HG03139 (cell line): Measurements from ENCODE around the gene ADAP2.
"Not testable (repeated sequence)": the region's sequence is repeated elsewhere in the genome, so short reads cannot be mapped to it uniquely, and the experiment has no call there.

Experiments used
- ATAC-seq: cut with Tn5 transposase; IDR thresholded peaks from one replicate; pipeline ENCODE4 v1.9.1; 2021; ENCODE audit not compliant: unreplicated experiment

ADAP2 gene, protein sequence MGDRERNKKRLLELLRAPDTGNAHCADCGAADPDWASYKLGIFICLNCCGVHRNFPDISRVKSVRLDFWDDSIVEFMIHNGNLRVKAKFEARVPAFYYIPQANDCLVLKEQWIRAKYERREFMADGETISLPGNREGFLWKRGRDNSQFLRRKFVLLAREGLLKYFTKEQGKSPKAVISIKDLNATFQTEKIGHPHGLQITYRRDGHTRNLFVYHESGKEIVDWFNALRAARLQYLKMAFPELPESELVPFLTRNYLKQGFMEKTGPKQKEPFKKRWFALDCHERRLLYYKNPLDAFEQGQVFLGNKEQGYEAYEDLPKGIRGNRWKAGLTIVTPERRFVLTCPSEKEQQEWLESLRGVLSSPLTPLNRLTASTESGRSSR

DNA sequence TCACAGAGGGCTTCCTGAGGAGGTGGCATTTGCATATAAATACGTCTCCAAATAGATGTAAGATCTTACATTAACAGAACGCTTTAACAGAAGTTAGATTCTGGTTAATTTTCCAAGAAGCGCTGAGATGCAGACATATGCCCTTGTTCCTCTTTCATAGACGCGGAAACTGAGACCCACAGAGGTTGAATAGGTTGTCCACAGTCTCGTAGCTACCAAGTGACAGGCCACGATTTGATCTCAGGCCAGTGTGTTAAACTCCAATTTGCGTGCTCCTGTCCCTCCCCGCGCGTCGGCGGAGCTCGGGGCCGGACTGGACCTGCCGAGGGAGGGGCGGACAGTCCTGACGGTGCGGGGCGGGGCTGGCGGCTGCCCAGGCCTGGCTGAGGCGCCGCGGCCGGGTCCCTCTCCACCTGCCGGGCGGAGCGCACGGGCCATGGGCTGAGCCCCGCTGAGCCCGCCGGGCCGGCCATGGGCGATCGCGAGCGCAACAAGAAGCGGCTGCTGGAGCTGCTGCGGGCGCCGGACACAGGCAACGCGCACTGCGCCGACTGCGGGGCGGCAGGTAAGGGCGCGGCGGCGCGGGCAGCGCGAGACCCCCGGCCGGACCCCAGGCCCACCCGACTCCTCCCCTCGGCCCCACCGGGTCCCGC is at the start of gene ADAP2:
TSS of gene ADAP2 (plus strand) at position 402 of the 653 bp plus-strand sequence. CDS start at position 472, 70 bp downstream.
- no peak for ATAC-seq

DNA sequence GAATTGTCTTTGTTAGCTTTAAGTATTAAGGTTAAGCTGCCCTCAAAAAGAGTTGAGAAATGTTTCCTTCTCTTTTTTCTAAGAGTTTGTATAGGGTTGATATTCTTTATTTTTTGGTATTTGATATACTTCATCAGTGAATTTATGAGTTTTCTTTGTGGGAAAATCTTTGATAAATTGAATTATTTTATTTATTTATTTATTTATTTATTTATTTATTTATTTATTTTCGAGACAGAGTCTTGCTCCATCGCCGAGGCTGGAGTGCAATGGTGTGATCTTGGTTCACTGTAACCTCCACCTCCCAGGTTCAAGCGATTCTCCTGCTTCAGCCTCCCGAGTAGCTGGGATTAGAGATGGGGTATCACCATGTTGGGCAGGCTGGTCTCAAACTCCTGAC is 35.6 kb upstream of the ADAP2 start:
- no peak for ATAC-seq

DNA sequence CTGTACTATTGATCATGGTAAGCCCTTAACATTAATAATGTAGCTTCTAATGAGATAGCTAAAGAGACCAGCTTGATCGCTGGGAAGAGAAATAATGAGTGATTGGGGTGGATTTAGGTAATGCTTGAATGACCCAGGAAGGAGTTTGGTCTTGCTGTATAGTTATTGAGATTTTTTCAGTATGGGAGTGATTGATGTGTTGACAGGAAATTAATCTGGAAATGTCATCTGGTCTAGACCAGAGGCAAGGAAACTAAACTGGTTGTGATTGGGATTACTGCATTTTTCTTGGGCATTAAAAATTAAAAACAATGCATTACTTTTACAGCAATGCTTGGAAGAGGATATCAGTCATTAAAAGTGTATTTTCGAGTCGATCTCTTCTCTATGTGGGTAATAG is 27.5 kb upstream of the ADAP2 start:
- ATAC-seq, result no peak

DNA sequence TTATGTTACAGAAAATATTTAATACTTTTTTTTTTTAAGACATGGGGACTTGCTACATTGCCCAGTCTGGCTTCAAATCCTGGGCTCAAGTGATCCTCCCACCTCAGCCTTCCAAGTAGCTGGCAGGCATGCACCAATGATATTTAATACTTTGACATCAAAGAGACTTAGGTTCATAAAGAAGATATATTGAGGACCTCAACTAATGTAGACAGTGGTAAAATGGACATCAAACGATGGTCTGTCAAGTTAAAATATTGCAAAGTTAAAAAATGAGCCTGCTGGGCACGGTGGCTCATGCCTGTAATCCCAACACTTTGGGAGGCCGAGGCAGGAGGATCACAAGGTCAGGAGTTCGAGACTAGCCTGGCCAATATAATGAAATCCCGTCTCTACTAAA is 24.4 kb upstream of the ADAP2 start:
- no peak for ATAC-seq

DNA sequence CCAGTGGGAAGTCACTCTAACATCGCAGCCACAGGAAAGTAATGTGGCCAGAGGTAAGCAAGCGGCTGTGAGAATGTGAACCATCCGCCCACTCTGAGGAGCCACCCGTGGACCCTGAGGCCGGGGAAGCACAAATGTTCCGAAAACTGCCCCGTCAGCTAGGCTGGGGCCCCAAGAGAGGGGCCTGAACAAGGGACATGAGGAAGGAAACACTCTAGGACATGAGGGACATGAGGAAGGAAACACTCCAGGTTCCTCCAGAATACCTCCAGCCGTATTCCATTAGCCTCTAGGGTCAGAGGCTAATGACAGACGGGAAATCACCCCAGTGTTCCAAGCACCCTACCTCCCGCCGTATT is 16.0 kb upstream of the ADAP2 start:
- ATAC-seq, result no peak

DNA sequence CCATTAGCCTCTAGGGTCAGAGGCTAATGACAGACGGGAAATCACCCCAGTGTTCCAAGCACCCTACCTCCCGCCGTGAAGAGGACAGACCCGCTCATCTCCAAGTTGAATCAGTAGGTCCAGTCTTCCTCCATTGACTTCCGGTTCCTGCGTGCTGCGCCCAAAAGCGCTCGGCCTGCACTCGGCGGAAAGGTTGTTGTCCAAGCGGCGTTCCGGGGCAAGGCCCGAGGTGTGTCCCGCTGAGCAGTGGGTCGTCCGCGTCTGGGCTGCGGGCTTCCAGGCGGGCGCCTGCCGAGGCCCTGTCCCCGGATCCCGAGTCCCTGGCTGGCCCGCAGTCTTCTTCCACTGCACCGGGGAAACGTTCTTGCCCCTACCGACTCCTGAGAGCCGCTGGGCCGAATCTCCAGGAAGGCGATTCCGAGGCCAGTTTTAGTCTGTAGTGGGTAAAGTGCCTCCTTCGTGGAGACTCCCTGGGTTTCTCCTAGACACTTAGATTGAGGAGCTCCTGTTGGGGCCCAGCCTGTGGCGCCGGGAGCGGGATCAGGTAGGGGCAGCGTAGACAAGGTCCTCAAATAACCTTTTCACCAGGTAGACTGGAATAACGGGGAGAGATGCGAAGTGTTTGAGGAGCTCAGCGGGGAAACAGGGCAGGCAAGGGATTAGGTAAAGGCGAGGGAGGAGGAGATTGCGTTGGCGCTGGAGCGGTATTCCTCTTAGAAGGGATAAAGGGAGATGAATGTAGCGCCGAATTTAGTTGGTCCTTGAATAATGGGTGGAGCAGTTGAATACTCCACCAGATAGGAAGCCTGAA is 15.4 kb upstream of the ADAP2 start, which contains the start of gene TEFM:
TSS of gene TEFM (minus strand) at position 138 of the 811 bp plus-strand sequence. CDS start at position 98, 40 bp downstream.
- ATAC-seq, result peak; percentile 70

DNA sequence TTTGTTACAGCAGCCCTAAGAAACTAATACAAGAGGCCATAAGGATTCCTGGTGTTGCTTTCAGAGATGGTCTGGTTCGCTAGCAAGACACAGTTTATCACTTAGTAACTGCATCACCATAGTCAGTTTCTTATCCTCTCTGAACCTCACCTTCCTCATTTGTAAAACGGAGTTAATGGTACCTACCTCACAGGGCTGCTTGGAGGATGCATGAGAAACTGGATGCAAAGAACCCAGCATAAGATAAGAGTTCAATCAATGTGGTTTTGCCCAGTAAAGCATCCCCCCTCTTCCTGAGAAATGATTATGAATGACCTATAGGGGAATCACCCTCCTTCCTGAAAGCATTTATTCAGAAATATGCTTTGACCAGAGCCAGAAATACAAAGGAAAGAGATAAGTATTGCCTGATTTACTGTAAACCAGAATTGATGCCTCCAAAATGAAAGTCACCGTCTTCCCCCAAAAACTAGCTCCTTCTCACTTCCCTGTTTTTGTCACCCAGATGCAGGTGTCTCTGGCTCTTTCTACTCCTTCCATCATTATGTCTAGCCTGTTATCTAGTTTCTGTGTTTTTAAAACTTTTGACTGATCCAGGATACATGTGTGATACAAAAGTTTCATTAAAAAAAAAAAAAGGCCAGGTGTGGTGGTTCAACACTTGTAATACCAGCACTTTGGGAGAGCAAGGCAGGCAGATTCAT is 12.9 kb upstream of the ADAP2 start:
- ATAC-seq, result no peak

DNA sequence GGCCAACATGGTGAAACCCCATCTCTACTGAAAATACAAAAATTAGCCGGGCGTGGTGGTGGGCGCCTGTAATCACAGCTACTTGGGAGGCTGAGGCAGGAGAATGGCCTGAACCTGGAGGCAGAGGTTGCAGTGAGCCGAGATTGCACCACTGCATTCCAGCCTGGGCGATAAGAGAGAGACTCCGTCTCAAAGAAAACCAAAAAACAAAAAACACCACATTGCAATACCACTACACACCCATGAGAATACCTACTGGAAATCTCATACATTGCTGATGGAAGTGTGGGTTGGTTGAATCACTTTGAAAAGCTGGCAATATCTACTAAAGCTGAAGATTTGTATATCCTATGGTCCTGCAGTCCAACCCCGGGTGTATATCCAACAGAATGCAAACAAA is 11.6 kb upstream of the ADAP2 start:
- ATAC-seq, result not testable (repeated sequence)

DNA sequence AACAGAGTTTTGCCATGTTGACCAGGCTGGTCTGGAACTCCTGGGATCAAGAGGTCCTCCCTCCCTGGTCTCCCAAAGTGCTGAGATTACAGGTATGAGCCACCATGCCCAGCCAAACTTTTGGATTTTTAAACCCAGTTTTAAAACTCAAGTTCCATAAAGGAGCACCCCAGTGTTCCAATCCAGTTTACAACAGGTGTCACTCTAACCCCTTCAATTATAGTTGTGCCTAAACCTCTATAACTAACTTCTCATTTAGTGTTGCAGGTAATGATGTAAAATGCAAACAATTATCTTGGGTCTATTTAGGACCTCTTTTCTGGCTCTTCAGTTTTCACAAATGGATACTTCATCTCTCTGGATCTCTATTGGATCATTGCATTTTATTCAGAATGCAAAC is 7.8 kb upstream of the ADAP2 start:
- ATAC-seq, result no peak

DNA sequence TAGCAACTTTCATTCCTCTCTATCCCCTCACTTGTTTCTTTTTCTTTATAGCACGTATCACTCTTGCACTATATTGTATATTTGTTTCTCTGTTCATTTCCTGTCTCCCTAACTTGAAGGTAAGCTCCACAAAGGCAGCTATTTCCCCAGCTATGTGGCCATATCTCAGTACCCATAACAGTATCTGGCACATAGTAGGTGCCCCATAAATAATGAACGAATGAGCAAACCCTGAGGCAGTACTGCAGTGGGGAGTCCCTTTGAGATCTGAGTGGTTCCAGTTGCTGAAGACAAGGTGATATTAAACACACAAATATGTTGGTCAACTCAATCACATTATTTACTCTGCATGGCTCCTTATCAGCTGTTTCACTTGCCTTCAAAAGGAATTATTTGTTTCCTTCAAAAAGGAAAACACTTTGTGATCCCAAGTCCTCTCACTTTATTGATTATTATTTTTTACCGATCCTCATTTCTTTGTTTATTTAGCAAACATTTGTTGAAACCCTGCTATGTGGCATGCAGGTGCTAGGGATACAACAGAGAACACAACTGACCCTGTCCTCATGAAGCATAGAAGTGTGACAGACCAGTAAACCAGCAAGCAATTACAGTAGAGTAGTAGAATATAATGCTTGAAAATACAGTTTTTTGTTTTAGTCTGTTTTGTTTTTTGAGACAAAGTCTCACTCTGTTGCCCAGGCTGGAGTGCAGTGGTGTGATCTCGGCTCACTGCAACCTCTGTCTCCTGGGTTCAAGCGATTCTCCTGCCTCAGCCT is 5.7 kb upstream of the ADAP2 start:
- ATAC-seq, result no peak

DNA sequence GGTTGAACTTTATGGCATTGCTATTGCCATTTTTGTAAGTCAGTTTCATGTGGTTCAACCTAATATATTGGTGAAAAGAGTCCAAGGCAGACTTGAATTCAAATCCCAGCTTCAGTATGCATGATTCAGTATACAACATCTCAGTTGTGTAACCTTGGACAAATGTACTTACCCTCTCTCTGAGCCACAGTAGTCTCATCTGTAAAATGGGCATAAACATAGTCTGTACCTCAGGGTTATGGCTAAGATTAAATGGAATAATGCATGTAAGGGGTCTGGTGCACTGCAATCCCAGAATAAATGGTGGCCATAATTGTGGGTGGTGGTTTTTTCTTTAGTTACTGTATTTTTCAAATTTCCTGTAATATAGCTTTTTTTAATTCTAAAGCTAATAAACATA is 4.7 kb upstream of the ADAP2 start:
- ATAC-seq, result no peak

DNA sequence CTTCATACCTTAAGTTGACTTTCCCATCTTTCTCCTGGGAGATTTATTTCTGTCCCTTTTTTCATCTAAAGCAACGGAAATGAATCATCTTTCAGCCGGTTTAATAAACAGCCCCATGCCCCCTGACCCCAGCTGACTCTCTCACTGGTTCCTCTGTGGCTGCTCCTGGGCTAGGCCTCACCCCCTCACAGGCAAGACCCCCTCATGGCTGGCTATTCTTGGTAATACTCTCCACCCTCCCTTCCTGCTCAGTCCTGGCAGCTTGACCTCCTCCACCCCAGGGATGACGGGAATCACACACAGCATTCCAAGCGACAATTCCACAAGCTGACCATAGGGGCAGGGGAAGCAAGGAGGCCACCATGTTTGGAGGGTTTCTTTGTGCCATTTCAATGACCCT is 1.5 kb upstream of the ADAP2 start:
- ATAC-seq, result no peak

DNA sequence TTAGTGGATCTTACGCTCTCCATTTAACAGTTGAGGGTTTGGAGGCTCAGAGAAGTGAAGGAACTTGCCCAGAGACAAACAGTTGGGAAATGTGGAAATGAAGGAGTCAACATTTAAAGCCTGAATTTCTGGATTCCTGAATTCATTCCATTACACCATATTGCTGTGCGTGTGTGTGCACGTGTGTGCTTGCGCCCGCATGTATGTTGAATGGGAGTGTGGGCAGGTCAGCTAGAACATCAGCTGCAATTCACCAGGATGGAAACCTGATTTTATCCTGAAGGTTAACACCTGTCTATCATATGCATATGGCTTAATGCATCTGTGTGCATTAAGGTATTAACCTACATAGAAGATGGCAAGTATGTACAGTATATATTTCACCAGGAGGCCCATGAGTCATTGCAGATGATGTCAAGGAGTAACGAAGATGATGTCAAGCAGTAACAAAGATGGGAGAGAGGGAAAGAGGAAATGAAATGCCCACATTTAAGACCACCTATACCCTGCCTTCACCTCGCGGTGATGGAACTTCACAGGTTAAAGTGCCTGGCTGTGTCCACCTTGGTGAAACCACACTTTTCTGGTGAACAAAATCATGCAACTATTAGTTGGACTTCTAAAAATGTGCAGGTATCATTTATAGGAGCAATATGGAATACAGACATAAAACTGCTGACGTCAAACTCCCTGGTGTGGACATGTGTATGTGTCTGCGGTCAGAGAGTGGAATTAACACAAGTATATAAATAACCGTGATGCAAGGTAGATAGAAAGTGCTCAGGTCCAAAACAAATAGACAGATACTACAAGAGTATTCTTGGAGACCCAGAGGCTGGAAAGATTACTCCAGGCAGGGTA is 832 bp upstream of the ADAP2 start:
- ATAC-seq, result no peak

DNA sequence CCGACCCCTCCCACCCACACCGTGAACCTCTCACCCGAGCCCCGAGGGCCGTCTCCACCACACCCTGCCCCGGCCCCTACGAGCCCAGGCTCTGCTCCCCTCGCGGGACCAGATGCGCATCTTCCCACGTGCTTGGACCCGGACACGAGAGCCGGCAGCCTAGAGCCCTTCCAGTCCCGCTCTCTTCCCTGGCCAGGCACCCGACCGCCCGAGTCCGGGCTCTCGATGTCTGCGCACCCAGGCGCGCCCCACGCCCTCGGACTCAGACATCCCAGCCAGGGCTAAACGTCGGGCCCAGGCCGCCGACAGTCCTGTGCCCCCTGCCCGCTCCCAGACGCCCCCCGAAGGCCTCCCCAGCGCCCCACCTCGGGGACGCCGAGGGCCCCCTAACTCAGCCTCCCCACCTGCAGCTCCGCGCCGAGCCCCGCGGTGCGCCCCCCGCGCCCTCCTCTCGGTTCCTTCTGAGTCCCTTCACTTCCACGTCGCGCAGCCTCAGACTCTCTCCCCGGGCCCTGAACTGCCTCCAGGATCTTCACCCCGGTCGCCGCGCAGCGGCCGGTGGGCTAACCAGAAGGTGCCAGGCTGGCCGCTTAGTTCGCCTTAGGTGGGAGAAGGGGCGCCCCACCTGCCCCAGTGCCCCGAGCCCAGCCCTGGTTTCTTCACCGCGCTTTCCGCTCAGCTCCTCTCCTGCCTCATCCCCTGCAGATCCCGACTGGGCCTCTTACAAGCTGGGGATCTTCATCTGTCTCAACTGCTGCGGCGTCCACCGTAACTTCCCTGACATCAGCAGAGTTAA is 688 bp downstream of the ADAP2 start:
- no peak for ATAC-seq

DNA sequence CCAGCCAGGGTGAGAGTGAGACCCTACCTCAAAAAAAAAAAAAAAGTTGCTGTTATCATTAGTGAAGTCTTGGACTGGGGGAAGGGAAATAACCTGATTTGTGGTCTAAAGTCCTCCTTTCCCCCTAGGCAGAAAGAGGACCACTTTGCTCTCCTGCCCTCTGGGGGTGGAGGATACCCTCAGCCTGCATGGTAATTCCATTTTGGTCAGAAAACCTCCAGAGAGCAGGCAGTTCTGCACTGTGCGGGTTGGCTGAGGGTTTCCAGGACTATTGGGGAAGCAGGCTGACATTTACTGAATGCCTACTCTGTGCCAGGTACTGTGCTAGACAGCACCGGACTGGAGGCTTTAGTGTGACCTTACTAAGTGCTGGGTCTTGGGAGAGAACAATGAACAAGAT is 2.6 kb downstream of the ADAP2 start:
- no peak for ATAC-seq

DNA sequence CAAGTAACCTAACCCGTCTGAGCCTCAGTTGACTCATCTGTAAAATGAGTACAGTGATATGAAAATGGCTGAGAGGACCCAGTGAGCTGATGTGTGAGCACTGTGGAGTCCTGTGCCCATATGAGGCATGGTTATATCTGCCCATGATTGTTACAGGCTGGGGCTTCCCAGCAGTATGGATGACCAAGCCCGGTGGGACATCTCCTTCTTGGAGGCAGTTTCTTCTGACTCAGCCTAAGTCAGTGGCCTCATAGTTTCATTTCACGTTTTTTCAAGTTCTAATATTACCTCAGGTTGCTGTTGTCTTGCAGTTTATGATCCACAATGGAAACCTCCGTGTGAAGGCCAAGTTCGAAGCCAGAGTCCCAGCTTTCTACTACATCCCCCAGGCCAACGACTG is 4.8 kb downstream of the ADAP2 start:
- ATAC-seq, result no peak

DNA sequence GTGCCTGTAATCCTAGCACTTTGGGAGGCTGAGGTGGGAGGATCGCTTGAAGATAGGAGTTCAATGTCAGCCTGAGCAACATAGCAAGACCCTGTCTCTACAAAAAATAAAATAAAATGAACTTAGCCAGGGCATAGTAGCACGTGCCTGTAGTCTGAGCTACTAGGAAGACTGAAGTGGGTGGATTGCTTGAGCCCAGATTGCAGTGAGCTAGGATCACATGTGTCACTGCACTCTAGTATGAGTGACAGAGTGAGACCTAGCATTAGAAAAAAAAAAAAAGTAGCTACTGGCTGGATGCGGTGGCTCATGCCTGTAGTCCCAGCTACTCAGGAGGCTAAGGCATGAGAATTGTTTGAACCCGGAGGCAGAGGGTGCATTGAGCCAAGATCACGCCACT is 6.0 kb downstream of the ADAP2 start:
- no peak for ATAC-seq

DNA sequence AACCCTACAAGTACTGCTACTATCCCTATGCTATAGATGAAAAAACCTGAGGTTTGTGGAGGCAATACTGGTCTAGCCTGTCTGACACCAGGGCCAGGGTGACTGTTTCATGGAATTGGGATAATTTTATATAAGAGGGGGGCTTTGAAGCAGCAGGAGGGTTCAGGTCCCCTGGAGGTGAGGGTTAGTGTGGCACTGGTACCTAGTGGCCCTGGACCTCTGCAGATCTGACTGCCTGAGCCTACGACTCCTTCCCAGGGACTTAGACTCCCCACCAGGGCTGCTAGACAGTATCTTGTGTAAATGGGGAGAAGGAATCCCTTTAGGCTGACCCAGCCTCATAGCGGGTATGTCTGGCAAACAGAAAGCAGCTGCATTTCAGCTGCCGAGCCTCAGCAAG is 6.8 kb downstream of the ADAP2 start:
- ATAC-seq, result no peak
